ENCODE results near the gene ATG16L2.

DNA sequence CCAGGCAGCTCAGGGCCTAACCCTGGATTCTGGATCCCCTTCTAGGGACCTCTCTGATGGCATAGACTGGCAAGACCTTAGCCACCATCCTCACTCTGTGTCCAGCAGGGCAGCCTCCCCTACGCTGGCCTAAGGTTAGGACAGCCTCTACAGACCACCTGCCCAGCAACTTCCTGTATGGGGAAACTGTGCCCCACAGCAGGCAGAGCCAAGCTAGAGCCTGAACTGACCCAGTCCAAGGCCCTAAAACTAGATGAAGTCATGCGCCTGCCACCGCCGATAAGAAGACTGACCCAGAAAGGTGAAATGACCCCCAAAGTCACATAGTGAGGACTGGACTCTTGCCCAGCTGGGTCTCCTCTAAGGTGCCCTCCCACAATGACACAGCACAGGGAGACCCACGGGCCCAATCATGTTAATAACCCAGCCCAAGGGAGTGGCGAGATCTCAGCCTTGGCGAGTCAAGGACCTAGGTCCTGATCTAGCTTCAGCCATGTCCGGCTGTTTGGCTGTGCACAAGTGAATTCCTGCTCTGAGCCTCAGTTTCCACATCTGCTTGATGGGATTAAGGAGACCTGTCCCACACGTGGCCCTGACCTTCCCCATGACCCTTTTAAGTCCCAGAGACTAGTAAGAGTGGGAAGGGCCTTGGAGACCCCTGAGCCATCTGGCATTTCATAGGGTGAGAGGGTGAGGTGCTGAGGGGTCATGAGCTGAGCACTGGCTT, 37.9 kb upstream of the ATG16L2 start:
- no peak for TF ChIP-seq POLR2A (IDR thresholded peaks at IDR 0.05; ENCODE audit: low read length)
- TF ChIP-seq GATA1 (IDR thresholded peaks at IDR 0.05; ENCODE audit: low read depth, low read length): no peak

Data from erythroblast (primary cell).